ENCODE measurements around the gene CHD5. TPM values are rescaled to one million over a fixed set of nuclear protein-coding genes. Genes with fewer than 3 reads are reported as not detected.

The CHD5 gene
- total RNA-seq, 2 experiments from 2014 or later, result 0.25 to 0.76 TPM

DNA sequence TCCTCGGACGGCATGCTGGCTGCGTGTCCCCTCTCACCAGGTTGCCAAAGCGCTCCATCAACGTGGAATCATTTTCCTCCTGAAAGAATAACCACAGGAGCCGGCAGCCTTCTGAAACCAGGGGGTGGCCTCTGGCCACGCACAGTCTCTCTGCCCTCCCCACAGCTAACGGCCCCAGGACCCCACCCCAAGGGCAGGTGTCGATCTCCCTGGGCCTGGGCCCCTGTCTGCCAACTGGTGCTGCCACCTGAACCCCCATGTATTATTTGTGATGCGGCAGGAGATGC is 88.4 kb downstream of the CHD5 start:
- Mint-ChIP-seq H3K36me3 (ENCODE audit: low read depth) (peaks cover 21% of the 10 kb centered on the region), H3K27ac (no peak overlapping the region), H3K27me3 (no peaks in the 10 kb centered on the region), H3K9me3 (ENCODE audit: low read depth) (no peaks in the 10 kb centered on the region), H3K4me3 (no peak overlapping the region), H3K4me1 (no peaks in the 10 kb centered on the region)
- ATAC-seq (no peak), DNase-seq (no peak)
- intact Hi-C loops (cut with DNase I, micrococcal nuclease), result no loop called here
- CTCF ChIA-PET, result interaction anchor here (0.7 kb wide), 1 partner anchor 66 kb away, joined by 3 read pairs; no protein-coding TSS in a partner anchor
- POLR2A ChIA-PET, result interaction anchor here (0.6 kb wide), 1 partner anchor 105 kb away, joined by 3 read pairs; no protein-coding TSS in a partner anchor

DNA sequence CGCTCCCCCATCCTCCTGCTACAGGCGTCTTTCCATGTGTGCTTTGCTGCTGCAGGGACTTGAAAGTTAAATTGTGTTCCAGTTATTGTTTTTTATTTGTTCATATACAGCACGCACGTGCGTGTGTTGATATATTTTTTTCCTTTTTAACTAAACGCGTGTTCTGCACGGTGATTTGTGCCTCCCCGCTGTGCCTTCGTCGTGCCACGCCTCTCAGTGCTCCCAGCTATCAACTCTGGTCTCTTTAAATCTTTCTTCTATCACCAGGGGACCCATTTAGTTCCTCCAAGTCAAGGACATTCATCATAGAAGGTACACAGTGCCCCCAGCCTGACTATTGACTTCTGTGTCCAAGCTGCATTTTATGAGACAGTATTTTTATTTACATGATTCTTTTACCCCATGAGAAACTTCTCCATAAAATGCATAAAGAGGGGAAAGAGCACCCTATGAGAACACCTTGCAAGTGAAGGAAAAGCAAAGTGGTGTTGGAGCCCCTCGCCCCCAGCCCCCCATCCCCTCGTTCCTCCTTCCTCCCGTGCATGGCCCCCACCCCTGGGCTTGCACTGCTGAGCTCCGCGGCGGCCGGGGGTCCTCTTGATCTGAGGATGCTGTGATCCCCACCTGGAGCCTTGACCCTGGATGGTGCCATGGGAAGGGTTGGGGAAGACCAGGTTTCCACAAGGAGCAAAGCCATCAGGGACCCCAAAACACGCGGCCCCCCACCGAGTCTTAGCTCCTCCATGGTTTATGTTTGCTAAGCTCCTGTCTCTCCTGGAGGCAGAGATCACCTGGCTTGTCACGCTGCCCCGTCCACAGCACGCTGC is 88.9 kb downstream of the CHD5 start:
- H3K27ac Mint-ChIP-seq, result no peak overlapping the region
- CTCF ChIA-PET, result interaction anchor here (0.7 kb wide), 1 partner anchor 66 kb away, joined by 3 read pairs; no protein-coding TSS in a partner anchor
- ATAC-seq (no peak), DNase-seq (no peak)
- intact Hi-C loops (cut with DNase I, micrococcal nuclease), result no loop called here
- POLR2A ChIA-PET, result interaction anchor here (0.6 kb wide), 1 partner anchor 106 kb away, joined by 3 read pairs; no protein-coding TSS in a partner anchor
- H3K9me3 Mint-ChIP-seq (ENCODE audit: low read depth), result no peaks in the 10 kb centered on the region
- H3K36me3 Mint-ChIP-seq (ENCODE audit: low read depth), result peaks cover 23% of the 10 kb centered on the region
- H3K4me1 Mint-ChIP-seq, result no peaks in the 10 kb centered on the region
- no peak overlapping the region for H3K4me3 Mint-ChIP-seq
- H3K27me3 Mint-ChIP-seq, result no peaks in the 10 kb centered on the region

DNA sequence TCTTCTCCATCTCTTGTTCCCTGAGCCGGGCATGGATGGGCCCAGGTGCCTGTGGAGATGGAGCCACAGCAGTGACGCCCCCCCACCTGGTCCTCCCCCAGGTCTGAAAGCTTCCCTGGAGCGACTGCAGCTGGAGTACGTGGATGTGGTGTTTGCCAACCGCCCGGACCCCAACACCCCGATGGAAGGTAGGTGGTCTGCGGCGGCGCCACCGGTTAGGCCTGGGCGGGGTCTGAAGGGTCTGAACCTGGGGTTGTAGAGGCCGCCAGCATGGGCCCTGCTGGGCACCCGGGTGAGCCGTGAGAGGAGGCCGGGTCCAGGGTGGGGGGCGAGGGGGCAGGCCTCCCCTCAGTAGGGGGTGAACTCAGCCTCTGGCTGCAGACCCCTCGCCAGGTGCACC is 89.8 kb downstream of the CHD5 start:
- H3K4me1 Mint-ChIP-seq, result no peaks in the 10 kb centered on the region

DNA sequence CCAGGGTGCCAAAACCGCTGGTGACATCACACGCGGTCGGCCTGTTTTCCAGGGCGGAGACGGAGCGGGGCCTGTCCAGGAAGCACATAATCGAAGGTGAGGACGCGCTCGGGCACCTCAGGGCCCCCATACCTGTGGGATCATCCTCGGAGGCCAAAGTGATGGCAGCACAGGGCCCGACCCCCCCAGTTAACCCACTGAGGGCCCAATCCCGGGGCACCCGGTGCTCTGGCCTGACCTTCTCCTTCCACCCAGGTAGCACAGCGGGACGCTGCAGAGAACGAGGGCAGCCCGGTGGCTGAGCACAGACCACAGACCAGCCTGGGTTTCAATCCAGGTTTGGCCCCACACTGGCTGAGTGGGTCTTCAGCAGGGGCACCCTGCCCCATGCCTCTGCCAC is 91.2 kb downstream of the CHD5 start:
- ChIA-PET CTCF (no interaction called here), POLR2A (no interaction called here)
- no peak overlapping the region for H3K4me3 Mint-ChIP-seq
- no peak for ATAC-seq
- no peaks in the 10 kb centered on the region for H3K9me3 Mint-ChIP-seq (ENCODE audit: low read depth)
- H3K27me3 Mint-ChIP-seq, result no peaks in the 10 kb centered on the region
- H3K4me1 Mint-ChIP-seq, result no peaks in the 10 kb centered on the region
- H3K27ac Mint-ChIP-seq, result no peak overlapping the region
- intact Hi-C loops (cut with DNase I, micrococcal nuclease), result no loop called here
- peaks cover 35% of the 10 kb centered on the region for H3K36me3 Mint-ChIP-seq (ENCODE audit: low read depth)
- no peak for DNase-seq

More for the DNA sequence above, 89.8 kb downstream of the CHD5 start:
- Mint-ChIP-seq H3K9me3 (ENCODE audit: low read depth) (no peaks in the 10 kb centered on the region), H3K4me3 (no peak overlapping the region), H3K27ac (no peak overlapping the region), H3K36me3 (ENCODE audit: low read depth) (peaks cover 26% of the 10 kb centered on the region), H3K27me3 (no peaks in the 10 kb centered on the region)
- CTCF ChIA-PET, result no interaction called here
- POLR2A ChIA-PET, result no interaction called here
- no peak for DNase-seq
- ATAC-seq, result no peak
- intact Hi-C loops (cut with DNase I, micrococcal nuclease), result no loop called here

DNA sequence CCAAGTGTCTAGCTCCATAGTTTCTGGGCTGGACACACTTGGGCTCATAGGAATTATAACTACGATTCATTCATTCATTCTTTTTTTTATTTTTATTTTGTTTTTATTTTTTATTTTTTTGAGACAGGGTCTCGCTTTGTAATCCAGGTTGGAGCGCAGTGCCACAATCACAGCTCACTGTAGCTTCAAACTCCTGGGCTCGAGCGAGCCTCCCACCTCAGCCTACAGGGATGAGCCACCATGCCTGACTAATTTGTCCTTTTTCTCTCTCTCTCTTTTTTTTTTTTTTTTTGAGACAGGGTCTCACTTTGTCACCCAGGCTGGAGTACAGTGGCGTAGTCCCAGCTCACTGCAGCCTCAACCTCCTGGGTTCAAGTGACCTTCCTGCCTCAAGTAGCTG is 92.2 kb downstream of the CHD5 start:
- ChIA-PET POLR2A (interaction anchor here (0.6 kb wide), 1 partner anchor 35 kb away, joined by 3 read pairs; no protein-coding TSS in a partner anchor), CTCF (interaction anchor here (0.7 to 1.1 kb wide), 2 partner anchors 9 to 418 kb away, joined by 3 read pairs; no protein-coding TSS in a partner anchor)
- H3K4me1 Mint-ChIP-seq, result no peaks in the 10 kb centered on the region
- peaks cover 34% of the 10 kb centered on the region for H3K36me3 Mint-ChIP-seq (ENCODE audit: low read depth)
- no peak for DNase-seq
- ATAC-seq, result no peak
- H3K27ac Mint-ChIP-seq, result no peak overlapping the region
- intact Hi-C loops (cut with DNase I, micrococcal nuclease), result no loop called here
- no peak overlapping the region for H3K4me3 Mint-ChIP-seq
- no peaks in the 10 kb centered on the region for H3K9me3 Mint-ChIP-seq (ENCODE audit: low read depth)
- H3K27me3 Mint-ChIP-seq, result no peaks in the 10 kb centered on the region

DNA sequence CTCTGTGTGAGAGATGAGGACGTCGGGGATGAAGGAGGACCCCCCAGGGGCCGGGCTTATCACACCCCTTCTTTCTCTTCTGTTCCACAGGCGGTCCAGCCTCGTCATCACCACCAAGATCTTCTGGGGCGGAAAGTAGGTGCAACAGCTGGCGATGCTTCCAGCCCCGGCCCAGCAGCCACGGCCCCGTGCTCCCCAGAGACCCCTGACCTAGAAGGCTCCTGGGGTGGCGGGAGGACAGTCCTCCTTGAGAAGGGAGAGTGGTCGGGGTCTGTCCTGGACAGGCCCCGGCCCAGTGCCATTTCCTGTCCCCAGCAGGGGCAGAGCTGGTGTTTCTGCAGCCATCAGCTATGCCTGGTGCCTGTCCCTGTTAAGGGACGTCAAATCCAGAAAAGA is 92.7 kb downstream of the CHD5 start:
- ChIA-PET CTCF (interaction anchor here (1.1 kb wide), 1 partner anchor 9 kb away, joined by 3 read pairs; no protein-coding TSS in a partner anchor), POLR2A (interaction anchor here (0.6 kb wide), 1 partner anchor 34 kb away, joined by 3 read pairs; no protein-coding TSS in a partner anchor)
- Mint-ChIP-seq H3K4me3 (no peak overlapping the region), H3K9me3 (ENCODE audit: low read depth) (no peaks in the 10 kb centered on the region), H3K27me3 (no peaks in the 10 kb centered on the region), H3K4me1 (no peaks in the 10 kb centered on the region), H3K27ac (no peak overlapping the region), H3K36me3 (ENCODE audit: low read depth) (peaks cover 37% of the 10 kb centered on the region)
- ATAC-seq (no peak), DNase-seq (no peak)
- intact Hi-C loops (cut with DNase I, micrococcal nuclease), result no loop called here

DNA sequence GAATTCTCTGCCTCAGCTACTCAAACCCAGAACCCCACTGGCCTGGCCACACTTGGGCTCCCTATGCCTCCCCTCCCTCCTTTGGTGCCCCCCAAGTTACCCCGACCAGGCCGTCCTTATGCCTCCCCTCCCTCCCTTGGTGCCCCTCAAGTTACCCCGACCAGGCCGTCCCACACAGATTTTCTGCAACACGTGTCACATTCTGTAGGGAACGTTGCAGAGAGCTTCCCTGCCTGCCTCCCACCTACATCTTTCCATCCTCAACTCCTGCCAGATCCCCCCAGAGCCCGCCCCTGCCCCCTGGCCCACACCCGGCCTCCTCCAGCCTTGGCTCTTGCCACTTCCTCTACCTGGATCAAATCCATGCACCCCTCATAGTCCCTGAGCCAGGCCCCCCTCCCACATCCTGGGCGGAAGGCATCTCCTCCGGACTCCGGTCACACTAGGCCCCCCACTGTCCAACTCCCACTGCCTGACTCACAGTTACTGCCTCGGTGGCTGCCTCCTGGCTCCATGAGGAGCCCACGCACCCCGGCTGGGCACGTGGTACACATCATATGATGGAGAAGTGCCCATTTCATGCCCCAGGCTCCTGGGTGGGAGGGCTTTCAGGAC is 93.3 kb downstream of the CHD5 start:
- ATAC-seq (no peak), DNase-seq (no peak)
- no peaks in the 10 kb centered on the region for H3K9me3 Mint-ChIP-seq (ENCODE audit: low read depth)
- intact Hi-C loops (cut with DNase I, micrococcal nuclease), result no loop called here
- ChIA-PET POLR2A (no interaction called here), CTCF (interaction anchor here (1.1 kb wide), 1 partner anchor 8 kb away, joined by 3 read pairs; no protein-coding TSS in a partner anchor)
- no peak overlapping the region for H3K27ac Mint-ChIP-seq
- H3K4me1 Mint-ChIP-seq, result no peaks in the 10 kb centered on the region
- H3K36me3 Mint-ChIP-seq (ENCODE audit: low read depth), result peaks cover 39% of the 10 kb centered on the region
- H3K4me3 Mint-ChIP-seq, result no peak overlapping the region
- no peaks in the 10 kb centered on the region for H3K27me3 Mint-ChIP-seq

DNA sequence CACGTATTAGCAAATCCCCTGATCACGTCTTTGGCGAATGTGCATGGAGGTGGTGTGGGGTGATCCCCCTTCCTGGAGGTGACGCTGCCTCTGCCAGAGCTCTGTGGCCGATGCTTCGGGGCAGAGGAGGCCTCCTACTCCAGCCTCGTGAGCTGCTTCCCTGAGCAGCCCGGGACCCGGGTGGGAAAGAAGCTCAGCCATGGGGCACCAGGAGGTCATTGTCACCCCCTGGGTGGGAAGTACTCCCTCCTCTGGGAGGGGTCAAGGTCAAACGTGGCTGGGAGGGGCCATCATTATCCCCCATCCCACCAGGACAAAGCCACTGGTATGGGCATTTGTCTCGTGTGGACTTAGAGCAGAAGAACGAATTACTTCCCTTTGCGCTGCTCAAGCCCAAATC is 93.8 kb downstream of the CHD5 start:
- no peaks in the 10 kb centered on the region for H3K9me3 Mint-ChIP-seq (ENCODE audit: low read depth)
- ChIA-PET CTCF (no interaction called here), POLR2A (no interaction called here)
- peaks cover 38% of the 10 kb centered on the region for H3K36me3 Mint-ChIP-seq (ENCODE audit: low read depth)
- ATAC-seq, result no peak
- H3K4me1 Mint-ChIP-seq, result no peaks in the 10 kb centered on the region
- H3K27me3 Mint-ChIP-seq, result no peaks in the 10 kb centered on the region
- DNase-seq, result no peak
- no peak overlapping the region for H3K4me3 Mint-ChIP-seq
- H3K27ac Mint-ChIP-seq, result no peak overlapping the region
- intact Hi-C loops (cut with DNase I, micrococcal nuclease), result no loop called here

DNA sequence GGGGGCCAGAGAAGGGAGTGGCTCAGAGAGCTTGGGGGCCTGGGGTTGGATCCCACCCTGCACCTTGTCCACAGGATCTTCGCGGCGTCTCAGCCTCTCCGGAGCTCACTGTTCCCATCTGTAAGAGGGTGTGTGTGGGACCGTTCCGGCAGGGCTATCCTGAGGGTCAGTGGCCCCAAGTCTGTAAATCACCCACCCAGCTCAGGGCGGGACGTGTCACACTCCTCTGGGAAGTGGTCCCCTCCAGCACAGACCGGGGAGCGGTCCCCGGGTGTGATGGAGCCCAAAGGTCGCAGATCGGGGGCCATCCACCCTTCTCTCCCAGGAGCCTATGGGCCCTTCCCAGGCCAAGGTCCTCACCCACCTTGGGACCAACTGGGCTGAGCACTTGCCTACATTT is 94.5 kb downstream of the CHD5 start:
- no peak for ATAC-seq
- Mint-ChIP-seq H3K9me3 (ENCODE audit: low read depth) (no peaks in the 10 kb centered on the region), H3K36me3 (ENCODE audit: low read depth) (peaks cover 38% of the 10 kb centered on the region), H3K27ac (no peak overlapping the region), H3K4me3 (no peak overlapping the region), H3K27me3 (no peaks in the 10 kb centered on the region), H3K4me1 (no peaks in the 10 kb centered on the region)
- ChIA-PET POLR2A (no interaction called here), CTCF (interaction anchor here (0.6 to 0.7 kb wide), 2 partner anchors 10 to 337 kb away, joined by 3 to 5 read pairs; no protein-coding TSS in a partner anchor)
- DNase-seq, result no peak
- intact Hi-C loops (cut with DNase I, micrococcal nuclease), result no loop called here

DNA sequence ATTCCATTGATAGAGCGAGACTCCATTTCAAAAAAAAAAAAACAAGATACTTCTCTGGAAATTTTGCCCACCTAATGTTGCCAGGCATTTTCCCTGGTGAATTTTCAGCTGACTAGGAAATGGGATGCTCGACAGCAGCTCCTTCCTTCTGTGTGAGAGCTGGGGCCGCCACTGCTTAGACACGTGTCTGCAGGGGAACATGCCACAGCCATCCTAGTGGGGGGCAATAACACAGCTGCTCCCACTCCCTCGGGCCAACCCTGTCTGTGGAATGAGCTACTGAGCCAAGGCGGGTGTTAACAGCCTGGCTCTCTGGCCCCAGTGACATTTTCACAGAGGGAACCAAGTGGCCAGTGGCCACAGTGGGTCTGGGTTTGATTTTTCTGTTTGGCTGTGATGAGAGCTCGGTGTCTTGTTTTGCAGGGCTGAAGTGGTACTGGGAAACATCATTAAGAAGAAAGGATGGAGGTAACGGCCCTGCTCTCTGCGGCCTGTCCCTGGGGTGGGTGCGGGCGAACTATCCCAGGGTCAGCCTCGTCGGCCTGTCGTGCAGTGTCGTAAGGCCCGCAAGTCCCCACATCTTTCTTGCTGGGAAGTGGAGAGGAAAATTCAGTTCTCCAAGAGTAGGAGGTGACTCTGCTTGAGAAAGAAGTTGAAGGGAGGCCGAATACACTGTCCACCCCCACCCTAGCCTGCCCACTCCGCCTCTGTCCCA is 95.2 kb downstream of the CHD5 start:
- no peak overlapping the region for H3K27ac Mint-ChIP-seq
- H3K4me1 Mint-ChIP-seq, result no peaks in the 10 kb centered on the region
- H3K9me3 Mint-ChIP-seq (ENCODE audit: low read depth), result no peaks in the 10 kb centered on the region
- ATAC-seq (no peak), DNase-seq (no peak)
- POLR2A ChIA-PET, result no interaction called here
- H3K4me3 Mint-ChIP-seq, result no peak overlapping the region
- H3K36me3 Mint-ChIP-seq (ENCODE audit: low read depth), result peaks cover 37% of the 10 kb centered on the region
- CTCF ChIA-PET, result interaction anchor here (0.6 to 0.7 kb wide), 2 partner anchors 9 to 337 kb away, joined by 3 to 5 read pairs; no protein-coding TSS in a partner anchor
- intact Hi-C loops (cut with DNase I, micrococcal nuclease), result no loop called here
- H3K27me3 Mint-ChIP-seq, result no peaks in the 10 kb centered on the region

DNA sequence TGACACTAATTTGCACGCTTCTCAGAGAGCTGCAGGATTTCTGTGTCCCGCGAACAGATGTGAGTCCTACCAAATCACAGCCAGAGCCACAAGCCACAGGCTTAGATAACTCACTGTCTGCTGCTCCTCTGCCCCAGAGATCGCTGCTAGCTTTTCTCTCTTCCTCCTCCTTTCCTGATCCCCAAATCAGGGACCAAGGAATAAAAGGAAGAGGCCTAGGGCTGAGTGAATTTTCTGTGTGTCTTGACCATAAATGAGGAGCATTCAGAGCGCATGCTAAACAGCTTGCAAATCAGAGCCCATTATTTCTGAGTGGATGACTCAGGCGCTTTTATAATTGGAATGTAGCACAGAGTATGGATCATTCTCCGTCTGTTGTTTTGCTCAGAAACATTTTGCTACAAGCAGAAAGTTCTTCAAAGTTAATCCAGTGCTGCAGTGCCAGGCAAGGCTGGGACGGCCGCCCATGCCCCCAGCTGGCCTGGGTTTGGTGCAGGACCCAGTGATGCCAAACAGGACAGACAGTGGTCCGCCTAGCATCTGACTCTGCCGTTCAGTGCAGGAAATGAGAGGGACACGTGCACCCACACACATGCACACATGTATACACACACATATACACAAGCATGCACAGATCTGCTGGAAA is 96.2 kb downstream of the CHD5 start:
- Mint-ChIP-seq H3K4me3 (no peak overlapping the region), H3K9me3 (ENCODE audit: low read depth) (no peaks in the 10 kb centered on the region), H3K27ac (no peak overlapping the region), H3K4me1 (no peaks in the 10 kb centered on the region), H3K27me3 (no peaks in the 10 kb centered on the region), H3K36me3 (ENCODE audit: low read depth) (peaks cover 41% of the 10 kb centered on the region)
- intact Hi-C loops (cut with DNase I, micrococcal nuclease), result no loop called here
- POLR2A ChIA-PET, result interaction anchor here (1.3 kb wide), 1 partner anchor 9 kb away, joined by 4 read pairs; no protein-coding TSS in a partner anchor
- CTCF ChIA-PET, result interaction anchor here (0.7 kb wide), 1 partner anchor 11 kb away, joined by 3 read pairs; no protein-coding TSS in a partner anchor
- DNase-seq, result no peak
- no peak for ATAC-seq
